Measurements from ENCODE around the gene CAMKMT.

CAMKMT gene

GRCh38 chr2:44524347-44524926 is 162.7 kb downstream of the CAMKMT start:
- H3K27ac ChIP-seq (ENCODE audit: insufficient read depth, low read depth, low read length, poor library complexity, severe bottlenecking): no peak overlapping the region
- 100% methylated on average over 1 of the region's 1 CpG; no CpG with 5 or more reads in 1 of the 2 experiments for WGBS, 2 experiments
- no peak overlapping the region for H3K4me3 ChIP-seq (ENCODE audit: insufficient read depth, low read depth, low read length)

DNA sequence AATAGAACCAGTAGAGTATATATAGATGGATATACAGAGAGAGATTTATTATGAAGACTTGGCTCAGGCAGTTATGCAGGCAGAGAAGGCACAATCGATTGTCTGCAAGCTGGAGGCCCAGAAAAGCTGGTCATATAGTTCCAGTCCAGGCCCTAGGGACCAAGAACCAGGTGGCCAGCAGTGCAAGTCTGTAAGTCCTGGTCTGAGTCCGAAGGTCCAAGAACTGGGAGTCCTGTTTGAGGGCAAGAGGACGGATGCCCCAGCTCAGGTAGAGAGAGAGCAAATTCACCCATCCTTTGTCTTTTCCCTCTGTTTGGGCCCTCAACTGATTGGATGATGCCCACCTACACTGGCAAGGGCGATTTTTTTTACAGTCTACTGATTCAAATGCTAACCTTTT is 164.6 kb downstream of the CAMKMT start:
- Histone ChIP-seq H3K4me3 (ENCODE audit: insufficient read depth, low read depth, low read length) (no peak overlapping the region), H3K4me1 (ENCODE audit: control insufficient read depth, insufficient read depth, low read length) (no peaks in the 10 kb centered on the region), H3K36me3 (ENCODE audit: control insufficient read depth, insufficient read depth, low read length) (no peaks in the 10 kb centered on the region), H3K9me3 (ENCODE audit: control insufficient read depth, low read length) (peaks cover 5% of the 10 kb centered on the region), H3K27me3 (ENCODE audit: control insufficient read depth, insufficient read depth, low read length, poor library complexity, severe bottlenecking) (no peaks in the 10 kb centered on the region), H3K27ac (ENCODE audit: insufficient read depth, low read depth, low read length, poor library complexity, severe bottlenecking) (no peak overlapping the region)
- WGBS, 2 experiments: 92 to 96% methylated on average over 4 of the region's 4 CpGs

More at GRCh38 chr2:44524347-44524926, 162.7 kb downstream of the CAMKMT start:
- Histone ChIP-seq H3K9me3 (ENCODE audit: control insufficient read depth, low read length) (peaks cover 6% of the 10 kb centered on the region), H3K4me1 (ENCODE audit: control insufficient read depth, insufficient read depth, low read length) (no peaks in the 10 kb centered on the region), H3K27me3 (ENCODE audit: control insufficient read depth, insufficient read depth, low read length, poor library complexity, severe bottlenecking) (no peaks in the 10 kb centered on the region), H3K36me3 (ENCODE audit: control insufficient read depth, insufficient read depth, low read length) (no peaks in the 10 kb centered on the region)

DNA sequence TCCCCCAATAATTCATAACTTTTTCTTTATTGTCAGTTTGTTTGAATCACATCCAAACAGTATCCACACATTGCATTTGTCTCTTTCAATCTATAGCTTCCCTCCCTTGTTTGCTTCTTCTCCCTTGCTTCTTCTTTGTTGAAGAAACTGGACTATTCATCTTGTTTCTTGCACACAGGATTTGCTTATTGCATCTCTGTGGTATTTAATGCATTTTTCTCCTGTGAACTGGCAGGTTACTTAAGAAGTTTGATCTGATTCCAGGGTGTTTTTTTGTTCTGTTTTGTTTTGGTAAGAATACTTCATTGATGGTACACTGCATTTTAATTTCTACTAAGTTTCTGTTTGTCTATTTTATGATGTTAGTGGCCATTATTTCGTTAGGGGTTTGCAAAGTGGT is 166.8 kb downstream of the CAMKMT start:
- Histone ChIP-seq H3K9me3 (ENCODE audit: control insufficient read depth, low read length) (no peaks in the 10 kb centered on the region), H3K27ac (ENCODE audit: insufficient read depth, low read depth, low read length, poor library complexity, severe bottlenecking) (no peak overlapping the region), H3K4me3 (ENCODE audit: insufficient read depth, low read depth, low read length) (no peak overlapping the region), H3K27me3 (ENCODE audit: control insufficient read depth, insufficient read depth, low read length, poor library complexity, severe bottlenecking) (no peaks in the 10 kb centered on the region), H3K36me3 (ENCODE audit: control insufficient read depth, insufficient read depth, low read length) (no peaks in the 10 kb centered on the region), H3K4me1 (ENCODE audit: control insufficient read depth, insufficient read depth, low read length) (no peaks in the 10 kb centered on the region)
- WGBS, 2 experiments: 88% methylated on average over 1 of the region's 1 CpG; no CpG with 5 or more reads in 1 of the 2 experiments

DNA sequence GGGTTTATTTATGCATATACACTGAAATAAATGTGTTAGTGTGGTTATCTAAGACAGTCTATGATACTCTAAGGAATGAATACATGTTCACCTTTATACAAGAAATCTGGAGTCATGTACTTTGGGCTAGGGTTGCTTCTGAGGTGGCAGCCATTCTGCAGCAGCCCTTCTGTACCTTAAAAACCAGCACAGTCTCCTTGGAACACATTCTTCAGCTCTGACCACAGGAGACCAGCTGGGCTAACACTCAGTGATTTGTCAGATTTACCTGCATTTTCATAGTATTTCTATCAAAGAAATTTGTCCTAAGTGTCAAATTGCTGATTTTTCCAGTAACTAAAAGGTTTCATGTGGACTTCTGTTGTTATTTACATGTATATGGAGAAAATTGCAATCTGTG is 167.7 kb downstream of the CAMKMT start:
- Histone ChIP-seq H3K27ac (ENCODE audit: insufficient read depth, low read depth, low read length, poor library complexity, severe bottlenecking) (no peak overlapping the region), H3K4me1 (ENCODE audit: control insufficient read depth, insufficient read depth, low read length) (no peaks in the 10 kb centered on the region), H3K27me3 (ENCODE audit: control insufficient read depth, insufficient read depth, low read length, poor library complexity, severe bottlenecking) (no peaks in the 10 kb centered on the region), H3K36me3 (ENCODE audit: control insufficient read depth, insufficient read depth, low read length) (no peaks in the 10 kb centered on the region), H3K4me3 (ENCODE audit: insufficient read depth, low read depth, low read length) (no peak overlapping the region), H3K9me3 (ENCODE audit: control insufficient read depth, low read length) (no peaks in the 10 kb centered on the region)

DNA sequence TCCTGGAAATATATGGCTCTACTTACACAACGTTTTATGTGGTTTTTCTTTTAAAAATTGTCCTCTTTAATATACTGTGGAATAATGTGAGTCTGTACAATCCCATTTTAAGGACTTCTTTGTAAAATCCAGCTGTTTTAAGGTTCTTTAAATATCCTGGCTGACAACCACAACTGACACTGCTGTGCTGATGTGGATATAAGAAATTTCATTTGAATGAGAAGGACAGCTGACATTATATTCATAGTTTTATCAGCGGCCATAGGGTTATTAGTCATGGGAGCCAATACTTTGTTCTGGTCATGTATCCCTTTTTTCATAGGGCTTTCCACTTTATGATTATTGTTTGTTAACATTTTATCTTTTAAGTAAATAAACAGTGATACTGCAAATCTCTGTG is 169.5 kb downstream of the CAMKMT start:
- WGBS, 2 experiments: 100% methylated on average over 2 of the region's 2 CpGs
- no peak overlapping the region for H3K27ac ChIP-seq (ENCODE audit: insufficient read depth, low read depth, low read length, poor library complexity, severe bottlenecking)
- no peaks in the 10 kb centered on the region for H3K4me1 ChIP-seq (ENCODE audit: control insufficient read depth, insufficient read depth, low read length)
- H3K36me3 ChIP-seq (ENCODE audit: control insufficient read depth, insufficient read depth, low read length): no peaks in the 10 kb centered on the region
- H3K4me3 ChIP-seq (ENCODE audit: insufficient read depth, low read depth, low read length): no peak overlapping the region
- no peaks in the 10 kb centered on the region for H3K9me3 ChIP-seq (ENCODE audit: control insufficient read depth, low read length)
- H3K27me3 ChIP-seq (ENCODE audit: control insufficient read depth, insufficient read depth, low read length, poor library complexity, severe bottlenecking): no peaks in the 10 kb centered on the region

DNA sequence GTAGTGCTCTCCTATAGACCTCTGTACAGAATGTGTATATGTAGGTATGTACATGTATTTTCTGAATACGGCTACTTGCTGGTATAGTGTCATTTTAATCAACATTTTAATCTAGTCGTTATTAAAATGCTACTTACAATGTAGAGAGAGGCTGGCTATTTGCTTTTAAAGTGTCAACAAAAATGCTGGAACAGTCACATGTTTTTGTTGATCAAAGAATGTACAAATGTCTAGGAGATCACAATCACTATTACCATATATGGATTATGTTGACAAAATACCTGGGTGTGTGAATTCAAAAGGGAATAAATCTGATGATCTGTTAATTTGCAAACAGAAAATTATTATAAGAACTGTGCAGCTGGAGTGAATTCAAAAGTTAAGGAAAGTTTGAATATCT is 170.3 kb downstream of the CAMKMT start:
- WGBS, 2 experiments: 100% methylated on average over 2 of the region's 2 CpGs; no CpG with 5 or more reads in 1 of the 2 experiments
- Histone ChIP-seq H3K4me3 (ENCODE audit: insufficient read depth, low read depth, low read length) (no peak overlapping the region), H3K4me1 (ENCODE audit: control insufficient read depth, insufficient read depth, low read length) (no peaks in the 10 kb centered on the region), H3K36me3 (ENCODE audit: control insufficient read depth, insufficient read depth, low read length) (no peaks in the 10 kb centered on the region), H3K27ac (ENCODE audit: insufficient read depth, low read depth, low read length, poor library complexity, severe bottlenecking) (no peak overlapping the region), H3K9me3 (ENCODE audit: control insufficient read depth, low read length) (no peaks in the 10 kb centered on the region), H3K27me3 (ENCODE audit: control insufficient read depth, insufficient read depth, low read length, poor library complexity, severe bottlenecking) (no peaks in the 10 kb centered on the region)

DNA sequence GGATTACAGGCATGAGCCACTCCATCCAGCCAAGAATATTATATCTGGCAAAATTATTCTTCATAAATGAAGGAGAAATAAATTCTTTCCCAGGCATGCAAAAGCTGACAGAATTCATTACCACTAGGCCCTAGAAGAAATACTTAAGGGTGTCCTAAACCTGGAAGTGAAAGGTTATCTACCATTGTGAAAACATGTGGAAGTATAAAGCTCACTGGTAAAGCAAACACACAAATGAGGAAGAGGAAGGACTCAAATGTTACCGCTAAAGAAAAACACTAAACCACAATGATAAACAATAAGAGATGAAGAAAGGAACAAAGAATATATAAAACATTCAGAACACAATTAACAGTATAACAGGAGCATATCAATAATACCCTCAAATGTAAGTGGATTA is 171.8 kb downstream of the CAMKMT start:
- Histone ChIP-seq H3K4me1 (ENCODE audit: control insufficient read depth, insufficient read depth, low read length) (no peaks in the 10 kb centered on the region), H3K36me3 (ENCODE audit: control insufficient read depth, insufficient read depth, low read length) (no peaks in the 10 kb centered on the region), H3K27me3 (ENCODE audit: control insufficient read depth, insufficient read depth, low read length, poor library complexity, severe bottlenecking) (no peaks in the 10 kb centered on the region), H3K27ac (ENCODE audit: insufficient read depth, low read depth, low read length, poor library complexity, severe bottlenecking) (no peak overlapping the region), H3K9me3 (ENCODE audit: control insufficient read depth, low read length) (no peaks in the 10 kb centered on the region), H3K4me3 (ENCODE audit: insufficient read depth, low read depth, low read length) (no peak overlapping the region)
- WGBS, 2 experiments: no CpG with 5 or more reads among the region's 1 CpG

DNA sequence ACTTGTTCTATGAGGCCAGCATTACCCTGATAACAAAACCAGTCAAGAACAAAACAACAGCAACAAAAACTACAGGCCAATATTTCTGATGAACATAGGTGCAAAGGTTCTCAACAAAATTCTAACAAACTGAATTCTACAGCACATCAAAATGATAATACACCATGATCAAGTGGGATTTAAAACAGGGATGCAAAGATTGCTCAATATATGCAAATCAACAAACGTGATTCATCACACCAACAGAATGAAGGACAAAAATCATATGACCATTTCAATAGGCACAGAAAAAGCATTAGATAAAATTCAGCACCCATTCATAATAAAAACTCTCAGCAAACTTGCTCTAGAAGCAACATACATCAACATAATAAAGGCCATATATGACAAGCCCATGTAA is 173.6 kb downstream of the CAMKMT start:
- H3K27me3 ChIP-seq (ENCODE audit: control insufficient read depth, insufficient read depth, low read length, poor library complexity, severe bottlenecking): no peaks in the 10 kb centered on the region
- 93 to 96% methylated on average over 1 of the region's 1 CpG for WGBS, 2 experiments
- H3K36me3 ChIP-seq (ENCODE audit: control insufficient read depth, insufficient read depth, low read length): no peaks in the 10 kb centered on the region
- no peaks in the 10 kb centered on the region for H3K9me3 ChIP-seq (ENCODE audit: control insufficient read depth, low read length)
- H3K4me3 ChIP-seq (ENCODE audit: insufficient read depth, low read depth, low read length): no peak overlapping the region
- H3K27ac ChIP-seq (ENCODE audit: insufficient read depth, low read depth, low read length, poor library complexity, severe bottlenecking): no peak overlapping the region
- no peaks in the 10 kb centered on the region for H3K4me1 ChIP-seq (ENCODE audit: control insufficient read depth, insufficient read depth, low read length)

DNA sequence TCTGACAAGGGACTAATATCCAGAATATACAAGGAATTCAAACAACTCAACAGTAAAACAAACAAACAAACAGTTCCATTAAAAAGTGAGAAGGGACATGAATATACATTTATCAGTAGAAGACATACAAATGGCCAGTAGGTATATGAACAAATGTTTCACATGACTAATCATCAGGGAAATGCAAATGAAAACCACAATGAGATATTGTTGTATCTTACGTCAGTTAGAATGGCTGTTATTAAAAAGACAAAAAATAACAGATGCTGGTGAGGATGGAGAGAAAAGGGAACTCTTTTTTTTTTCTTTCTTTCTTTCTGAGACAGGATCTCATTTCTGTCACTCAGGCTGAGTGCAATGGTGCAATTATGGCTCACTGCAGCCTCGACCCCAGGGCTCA is 175.5 kb downstream of the CAMKMT start:
- H3K27me3 ChIP-seq (ENCODE audit: control insufficient read depth, insufficient read depth, low read length, poor library complexity, severe bottlenecking): no peaks in the 10 kb centered on the region
- H3K27ac ChIP-seq (ENCODE audit: insufficient read depth, low read depth, low read length, poor library complexity, severe bottlenecking): no peak overlapping the region
- 95% methylated on average over 2 of the region's 2 CpGs for WGBS, 2 experiments
- no peaks in the 10 kb centered on the region for H3K4me1 ChIP-seq (ENCODE audit: control insufficient read depth, insufficient read depth, low read length)
- no peak overlapping the region for H3K4me3 ChIP-seq (ENCODE audit: insufficient read depth, low read depth, low read length)
- no peaks in the 10 kb centered on the region for H3K36me3 ChIP-seq (ENCODE audit: control insufficient read depth, insufficient read depth, low read length)
- H3K9me3 ChIP-seq (ENCODE audit: control insufficient read depth, low read length): no peaks in the 10 kb centered on the region

- Histone ChIP-seq H3K27me3 (ENCODE audit: control insufficient read depth, insufficient read depth, low read length, poor library complexity, severe bottlenecking) (no peaks in the 10 kb centered on the region), H3K9me3 (ENCODE audit: control insufficient read depth, low read length) (no peaks in the 10 kb centered on the region), H3K36me3 (ENCODE audit: control insufficient read depth, insufficient read depth, low read length) (no peaks in the 10 kb centered on the region), H3K4me1 (ENCODE audit: control insufficient read depth, insufficient read depth, low read length) (peaks cover 31% of the 10 kb centered on the region), H3K27ac (ENCODE audit: insufficient read depth, low read depth, low read length, poor library complexity, severe bottlenecking) (no peak overlapping the region), H3K4me3 (ENCODE audit: insufficient read depth, low read depth, low read length) (no peak overlapping the region)
- WGBS, 2 experiments: 88 to 90% methylated on average over 1 to 2 of the region's 2 CpGs
Measured at GRCh38 chr2:44542520-44542919, 180.8 kb downstream of the CAMKMT start.

Measured in ectodermal cell (in vitro differentiated cells).